Natural killer cell (primary cell): Measurements from ENCODE around the gene PACRG. TPM values are rescaled to one million over a fixed set of nuclear protein-coding genes. Genes with fewer than 3 reads are reported as not detected.

Experiments
- ATAC-seq, 3 donors: fragments of 150-1000 bp in 2 of 3; fragments of 200-7000 bp in 1 of 3; cut with Tn5 transposase; 1 replicate in 1 of 3; 2 replicates in 2 of 3; pipeline ENCODE4 v1.10.0; 2021; ENCODE audit warnings: mild to moderate bottlenecking in 2 of 3, moderate library complexity in 2 of 3
- DNase-seq, 2 donors: peaks; one replicate each; pipeline versions ENCODE4 v3.0.0 to v3.0.0-alpha.2; 2013 to 2021; ENCODE audit warnings: mixed read lengths in 1 of 2
- H3K27ac ChIP-seq: one replicate; pipeline ENCODE4 v1.5.1; 2013; ENCODE audit warnings: mild to moderate bottlenecking, low read length
- H3K27me3 ChIP-seq: one replicate; pipeline ENCODE4 v1.6.1; 2013; ENCODE audit warnings: low read length; ENCODE audit not compliant: control insufficient read depth, insufficient read depth
- H3K36me3 ChIP-seq: one replicate; pipeline ENCODE4 v1.6.1; 2013; ENCODE audit warnings: low read length; ENCODE audit not compliant: control insufficient read depth, insufficient read depth
- H3K4me1 ChIP-seq: one replicate; pipeline ENCODE4 v1.6.1; 2013; ENCODE audit warnings: low read length; ENCODE audit not compliant: control insufficient read depth, insufficient read depth
- H3K4me3 ChIP-seq: one replicate; pipeline ENCODE4 v1.5.1; 2013; ENCODE audit warnings: low read length
- H3K9me3 ChIP-seq: one replicate; pipeline ENCODE4 v1.6.1; 2013; ENCODE audit warnings: low read length; ENCODE audit not compliant: control insufficient read depth, insufficient read depth
- H3K27ac Mint-ChIP-seq, 2 donors: one replicate each; pipeline ENCODE4 v1.8.0; 2022; ENCODE audit warnings: mild to moderate bottlenecking in 2 of 2, mixed read lengths in 2 of 2, moderate library complexity in 1 of 2
- H3K27me3 Mint-ChIP-seq, 2 donors: one replicate each; pipeline ENCODE4 v1.8.0; 2022; ENCODE audit warnings: low read depth in 2 of 2, mixed read lengths in 2 of 2
- H3K36me3 Mint-ChIP-seq: one replicate; pipeline ENCODE4 v1.8.0; 2022; ENCODE audit warnings: mixed read lengths
- H3K4me1 Mint-ChIP-seq, 2 donors: one replicate each; pipeline ENCODE4 v1.8.0; 2022; ENCODE audit warnings: mixed read lengths in 2 of 2
- H3K4me3 Mint-ChIP-seq: one replicate; pipeline ENCODE4 v1.8.0; 2022; ENCODE audit warnings: mild to moderate bottlenecking, moderate library complexity, mixed read lengths
- H3K9me3 Mint-ChIP-seq, 2 donors: one replicate each; pipeline ENCODE4 v1.8.0; 2022; ENCODE audit warnings: mixed read lengths in 2 of 2
- CTCF ChIP-seq: fragments of 200-600 bp; IDR thresholded peaks from one replicate; pipeline ENCODE4 v1.8.0; 2022; ENCODE audit warnings: antibody characterized with exemption
- WGBS: methylation state at CpG from one replicate; pipeline ENCODE4 v1.1.7; 2013; ENCODE audit warnings: missing lambda C conversion rate; ENCODE audit not compliant: insufficient coverage; 5-methylcytosine and 5-hydroxymethylcytosine counted together
- intact Hi-C: fragments of 100-400 bp; cut with micrococcal nuclease; formaldehyde crosslinking; loops from one replicate; pipeline ENCODE4 v1.14.2; 2022
- total RNA-seq, 4 donors: library from RNA; stranded (reverse); fragments of 120-200 nt in 1 of 4; gene quantifications; one replicate each; pipeline versions ENCODE4 v1.2.3 to v1.2.4, GENCODE V29; 2013 to 2022

PACRG gene
- total RNA-seq, 3 donors from 2014 or later (not counting 1 experiment from before 2014, with no cell fraction given) = 0.52 TPM; not detected in 2

GRCh38 chr6:163354761-163355425 lies 627.1 kb downstream of the PACRG start:
- Mint-ChIP-seq H3K27ac (no peak overlapping the region), H3K4me3 (no peak overlapping the region), H3K36me3 (no peaks in the 10 kb centered on the region), H3K27me3 (peaks cover 0 to 7% of the 10 kb centered on the region in 2 donors), H3K9me3 (no peaks in the 10 kb centered on the region), H3K4me1 (no peaks in the 10 kb centered on the region)
- intact Hi-C loops = no loop called here
- no peak overlapping the region for H3K4me3 ChIP-seq
- H3K27ac ChIP-seq = peak overlapping the region; percentile 23
- DNase-seq (no peak), ATAC-seq (no peak)
- no peak for TF ChIP-seq CTCF
- 59% methylated on average over 12 of the region's 13 CpGs for WGBS
- H3K9me3 ChIP-seq = no peaks in the 10 kb centered on the region
- peaks cover 3% of the 10 kb centered on the region for H3K4me1 ChIP-seq
- H3K36me3 ChIP-seq = no peaks in the 10 kb centered on the region
- H3K27me3 ChIP-seq = no peaks in the 10 kb centered on the region

GRCh38 chr6:163355426-163355991 lies 627.7 kb downstream of the PACRG start:
- DNase-seq (no peak), ATAC-seq (no peak)
- Histone ChIP-seq H3K9me3 (no peaks in the 10 kb centered on the region), H3K27me3 (no peaks in the 10 kb centered on the region), H3K4me1 (peaks cover 3% of the 10 kb centered on the region), H3K36me3 (no peaks in the 10 kb centered on the region), H3K27ac (peak overlapping the region; percentile 27), H3K4me3 (no peak overlapping the region)
- peaks cover 0 to 7% of the 10 kb centered on the region in 2 donors for H3K27me3 Mint-ChIP-seq
- H3K4me1 Mint-ChIP-seq = no peaks in the 10 kb centered on the region
- intact Hi-C loops = no loop called here
- WGBS = 70% methylated on average over 9 of the region's 9 CpGs
- no peak for TF ChIP-seq CTCF
- no peaks in the 10 kb centered on the region for H3K9me3 Mint-ChIP-seq
- H3K27ac Mint-ChIP-seq = no peak overlapping the region
- H3K4me3 Mint-ChIP-seq = no peak overlapping the region
- no peaks in the 10 kb centered on the region for H3K36me3 Mint-ChIP-seq

- TF ChIP-seq CTCF = no peak
- H3K9me3 Mint-ChIP-seq = no peaks in the 10 kb centered on the region
- WGBS = 57% methylated on average over 12 of the region's 13 CpGs
- no peaks in the 10 kb centered on the region for H3K36me3 Mint-ChIP-seq
- no peaks in the 10 kb centered on the region for H3K4me1 Mint-ChIP-seq
- peak in 2 of 3 donors; percentile 28 to 60 for ATAC-seq
- no peak overlapping the region for H3K4me3 Mint-ChIP-seq
- H3K36me3 ChIP-seq = no peaks in the 10 kb centered on the region
- intact Hi-C loops = no loop called here
- H3K27me3 ChIP-seq = no peaks in the 10 kb centered on the region
- no peak overlapping the region for H3K27ac ChIP-seq
- no peak overlapping the region for H3K27ac Mint-ChIP-seq
- H3K9me3 ChIP-seq = no peaks in the 10 kb centered on the region
- peaks cover 3% of the 10 kb centered on the region for H3K4me1 ChIP-seq
- H3K4me3 ChIP-seq = no peak overlapping the region
- peaks cover 3 to 7% of the 10 kb centered on the region in 2 donors for H3K27me3 Mint-ChIP-seq
- DNase-seq = no peak
Measured at GRCh38 chr6:163356324-163356723, 628.5 kb downstream of the PACRG start.
